Natural killer cell (primary cell): ENCODE measurements around the gene NCK2. TPM values are rescaled to one million over a fixed set of nuclear protein-coding genes. Genes with fewer than 3 reads are reported as not detected.

Source experiments
- ATAC-seq, 3 donors: fragments of 150-1000 bp in 2 of 3; fragments of 200-7000 bp in 1 of 3; cut with Tn5 transposase; 1 replicate in 1 of 3; 2 replicates in 2 of 3; pipeline ENCODE4 v1.10.0; 2021; ENCODE audit warnings: mild to moderate bottlenecking in 2 of 3, moderate library complexity in 2 of 3
- DNase-seq, 2 donors: peaks; one replicate each; pipeline versions ENCODE4 v3.0.0 to v3.0.0-alpha.2; 2013 to 2021; ENCODE audit warnings: mixed read lengths in 1 of 2
- H3K27ac ChIP-seq: one replicate; pipeline ENCODE4 v1.5.1; 2013; ENCODE audit warnings: mild to moderate bottlenecking, low read length
- H3K27me3 ChIP-seq: one replicate; pipeline ENCODE4 v1.6.1; 2013; ENCODE audit warnings: low read length; ENCODE audit not compliant: control insufficient read depth, insufficient read depth
- H3K36me3 ChIP-seq: one replicate; pipeline ENCODE4 v1.6.1; 2013; ENCODE audit warnings: low read length; ENCODE audit not compliant: control insufficient read depth, insufficient read depth
- H3K4me1 ChIP-seq: one replicate; pipeline ENCODE4 v1.6.1; 2013; ENCODE audit warnings: low read length; ENCODE audit not compliant: control insufficient read depth, insufficient read depth
- H3K4me3 ChIP-seq: one replicate; pipeline ENCODE4 v1.5.1; 2013; ENCODE audit warnings: low read length
- H3K9me3 ChIP-seq: one replicate; pipeline ENCODE4 v1.6.1; 2013; ENCODE audit warnings: low read length; ENCODE audit not compliant: control insufficient read depth, insufficient read depth
- H3K27ac Mint-ChIP-seq, 2 donors: one replicate each; pipeline ENCODE4 v1.8.0; 2022; ENCODE audit warnings: mild to moderate bottlenecking in 2 of 2, mixed read lengths in 2 of 2, moderate library complexity in 1 of 2
- H3K27me3 Mint-ChIP-seq, 2 donors: one replicate each; pipeline ENCODE4 v1.8.0; 2022; ENCODE audit warnings: low read depth in 2 of 2, mixed read lengths in 2 of 2
- H3K36me3 Mint-ChIP-seq: one replicate; pipeline ENCODE4 v1.8.0; 2022; ENCODE audit warnings: mixed read lengths
- H3K4me1 Mint-ChIP-seq, 2 donors: one replicate each; pipeline ENCODE4 v1.8.0; 2022; ENCODE audit warnings: mixed read lengths in 2 of 2
- H3K4me3 Mint-ChIP-seq: one replicate; pipeline ENCODE4 v1.8.0; 2022; ENCODE audit warnings: mild to moderate bottlenecking, moderate library complexity, mixed read lengths
- H3K9me3 Mint-ChIP-seq, 2 donors: one replicate each; pipeline ENCODE4 v1.8.0; 2022; ENCODE audit warnings: mixed read lengths in 2 of 2
- WGBS: methylation state at CpG from one replicate; pipeline ENCODE4 v1.1.7; 2013; ENCODE audit warnings: missing lambda C conversion rate; ENCODE audit not compliant: insufficient coverage; 5-methylcytosine and 5-hydroxymethylcytosine counted together
- intact Hi-C: fragments of 100-400 bp; cut with micrococcal nuclease; formaldehyde crosslinking; loops from one replicate; pipeline ENCODE4 v1.14.2; 2022
- total RNA-seq, 4 donors: library from RNA; stranded (reverse); fragments of 120-200 nt in 1 of 4; gene quantifications; one replicate each; pipeline versions ENCODE4 v1.2.3 to v1.2.4, GENCODE V29; 2013 to 2022
- TF ChIP-seq, protein P1 (sequence below): fragments of 200-600 bp; IDR thresholded peaks from one replicate; pipeline ENCODE4 v1.8.0; 2022; ENCODE audit warnings: antibody characterized with exemption

Gene NCK2
- total RNA-seq, 3 donors from 2014 or later (not counting 1 experiment from before 2014, with no cell fraction given): 34.1 to 50.8 (median 43.0) TPM

GRCh38 chr2:105821428-105822125 lies 76.9 kb downstream of the NCK2 start:
- H3K27ac ChIP-seq: peak overlapping the region; percentile 63
- no peaks in the 10 kb centered on the region for H3K27me3 ChIP-seq
- peaks cover 15% of the 10 kb centered on the region for H3K4me1 ChIP-seq
- peaks cover 17% of the 10 kb centered on the region for H3K36me3 ChIP-seq
- 82% methylated on average over 11 of the region's 12 CpGs for WGBS
- peaks cover 50 to 56% of the 10 kb centered on the region in 2 donors for H3K4me1 Mint-ChIP-seq
- TF ChIP-seq, protein P1, sequence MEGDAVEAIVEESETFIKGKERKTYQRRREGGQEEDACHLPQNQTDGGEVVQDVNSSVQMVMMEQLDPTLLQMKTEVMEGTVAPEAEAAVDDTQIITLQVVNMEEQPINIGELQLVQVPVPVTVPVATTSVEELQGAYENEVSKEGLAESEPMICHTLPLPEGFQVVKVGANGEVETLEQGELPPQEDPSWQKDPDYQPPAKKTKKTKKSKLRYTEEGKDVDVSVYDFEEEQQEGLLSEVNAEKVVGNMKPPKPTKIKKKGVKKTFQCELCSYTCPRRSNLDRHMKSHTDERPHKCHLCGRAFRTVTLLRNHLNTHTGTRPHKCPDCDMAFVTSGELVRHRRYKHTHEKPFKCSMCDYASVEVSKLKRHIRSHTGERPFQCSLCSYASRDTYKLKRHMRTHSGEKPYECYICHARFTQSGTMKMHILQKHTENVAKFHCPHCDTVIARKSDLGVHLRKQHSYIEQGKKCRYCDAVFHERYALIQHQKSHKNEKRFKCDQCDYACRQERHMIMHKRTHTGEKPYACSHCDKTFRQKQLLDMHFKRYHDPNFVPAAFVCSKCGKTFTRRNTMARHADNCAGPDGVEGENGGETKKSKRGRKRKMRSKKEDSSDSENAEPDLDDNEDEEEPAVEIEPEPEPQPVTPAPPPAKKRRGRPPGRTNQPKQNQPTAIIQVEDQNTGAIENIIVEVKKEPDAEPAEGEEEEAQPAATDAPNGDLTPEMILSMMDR: no peak
- H3K4me3 Mint-ChIP-seq: no peak overlapping the region
- no peak overlapping the region for H3K4me3 ChIP-seq
- DNase-seq: no peak
- no peaks in the 10 kb centered on the region for H3K36me3 Mint-ChIP-seq
- no peak for ATAC-seq
- H3K27ac Mint-ChIP-seq: peak overlapping the region; percentile 80 to 86
- intact Hi-C loops: no loop called here
- H3K27me3 Mint-ChIP-seq: no peaks in the 10 kb centered on the region
- H3K9me3 ChIP-seq: no peaks in the 10 kb centered on the region
- H3K9me3 Mint-ChIP-seq: no peaks in the 10 kb centered on the region

GRCh38 chr2:105822186-105822585 lies 77.5 kb downstream of the NCK2 start:
- Mint-ChIP-seq H3K4me1 (peaks cover 49 to 56% of the 10 kb centered on the region in 2 donors), H3K27me3 (no peaks in the 10 kb centered on the region), H3K9me3 (peaks cover 0 to under 1% of the 10 kb centered on the region in 2 donors), H3K4me3 (no peak overlapping the region), H3K27ac (peak overlapping the region; percentile 80 to 86), H3K36me3 (no peaks in the 10 kb centered on the region)
- Histone ChIP-seq H3K27ac (peak overlapping the region; percentile 63), H3K4me1 (peaks cover 15% of the 10 kb centered on the region), H3K27me3 (no peaks in the 10 kb centered on the region), H3K4me3 (no peak overlapping the region), H3K9me3 (no peaks in the 10 kb centered on the region), H3K36me3 (peaks cover 11% of the 10 kb centered on the region)
- ATAC-seq (peak; percentile 89 to 99 (median 99)), DNase-seq (peak in 1 of 2 donors; percentile 69)
- TF ChIP-seq, protein P1: no peak
- intact Hi-C loops: no loop called here
- 33% methylated on average over 5 of the region's 7 CpGs for WGBS

- intact Hi-C loops: no loop called here
- Histone ChIP-seq H3K4me3 (no peak overlapping the region), H3K4me1 (peaks cover 21% of the 10 kb centered on the region), H3K9me3 (no peaks in the 10 kb centered on the region), H3K27ac (no peak overlapping the region), H3K27me3 (no peaks in the 10 kb centered on the region), H3K36me3 (peaks cover 7% of the 10 kb centered on the region)
- TF ChIP-seq, protein P1: no peak
- DNase-seq: no peak
- Mint-ChIP-seq H3K27me3 (no peaks in the 10 kb centered on the region), H3K36me3 (no peaks in the 10 kb centered on the region), H3K27ac (peak overlapping the region; percentile 69 to 86), H3K9me3 (peaks cover 0 to 4% of the 10 kb centered on the region in 2 donors), H3K4me1 (peaks cover 61 to 73% of the 10 kb centered on the region in 2 donors), H3K4me3 (no peak overlapping the region)
- no peak for ATAC-seq
- 85% methylated on average over 9 of the region's 9 CpGs for WGBS
These were observed 79.7 kb downstream of the NCK2 start for GRCh38 chr2:105824446-105824845.
